Endothelial cell of umbilical vein (primary cell): ENCODE data around the gene TLCD4. TPM values are rescaled to one million over a fixed set of nuclear protein-coding genes. Genes with fewer than 3 reads are reported as not detected.

Experiments
- BruUV-seq: library from RNA; stranded (reverse); fragments of 400-500 nt; replicated peaks from 2 replicates; lab custom pipeline; 2021; lab: Mats Ljungman, UMichigan
- CTCF ChIA-PET: fragments of 300-600, 350-600 bp; sonication (Branson Sonifier 250); formaldehyde crosslinking; loops from one replicate; lab custom pipeline; 2021; ENCODE audit warnings: antibody characterized with exemption, inconsistent platforms; lab: Charles Lee
- POLR2A ChIA-PET: fragments of 300-600, 350-600 bp; sonication (Branson Sonifier 250); formaldehyde crosslinking; loops from one replicate; lab custom pipeline; 2021; ENCODE audit warnings: antibody characterized with exemption, inconsistent platforms; lab: Charles Lee
- DNase-seq: peaks from one replicate; pipeline ENCODE4 v3.0.0-alpha.2; 2011; ENCODE audit warnings: low read depth, low spot score
- FAIRE-seq: peaks from 2 replicates; lab custom pipeline; 2011; peaks lifted over from hg19 to GRCh38; lab: Jason Lieb, UNC
- H2AFZ ChIP-seq: 2 replicates; pipeline ENCODE4 v1.6.0; 2012; ENCODE audit warnings: low read depth, low read length, control low read depth, inconsistent platforms
- H3K27ac ChIP-seq: 2 replicates; pipeline ENCODE4 v1.5.1; 2011; ENCODE audit warnings: low read depth, mild to moderate bottlenecking, control low read depth, low read length, moderate library complexity; ENCODE audit not compliant: insufficient read depth
- H3K27me3 ChIP-seq, 2 experiments: 2 replicates each; pipeline versions ENCODE4 v1.6.0 to v1.6.1; 2011; ENCODE audit warnings: low read length in 2 of 2, mixed read lengths in 1 of 2; ENCODE audit not compliant: control insufficient read depth in 2 of 2, insufficient read depth in 2 of 2
- H3K36me3 ChIP-seq, 2 experiments: 2 replicates in 1 of 2; 3 replicates in 1 of 2; pipeline ENCODE4 v1.5.1; 2011; ENCODE audit warnings: low read length in 2 of 2, mild to moderate bottlenecking in 1 of 2, moderate library complexity in 1 of 2; ENCODE audit not compliant: control insufficient read depth in 2 of 2, insufficient read depth in 2 of 2; ENCODE audit errors: extremely low read depth in 1 of 2
- H3K4me1 ChIP-seq: 3 replicates; pipeline ENCODE4 v1.5.1; 2011; ENCODE audit warnings: mild to moderate bottlenecking, low read length; ENCODE audit not compliant: control insufficient read depth, insufficient read depth; ENCODE audit errors: extremely low read depth
- H3K4me2 ChIP-seq: 2 replicates; pipeline ENCODE4 v1.6.1; 2011; ENCODE audit warnings: low read length, control low read depth, mixed read lengths; ENCODE audit not compliant: insufficient read depth
- H3K4me3 ChIP-seq, 3 experiments: fragments of 200-600 bp in 1 of 3; sonication (generic), shearing (Covaris generic) in 1 of 3; replicated peaks in 1 of 3; 2 replicates each; pipeline ENCODE4 v1.5.1; 2011 to 2016; ENCODE audit warnings: control low read depth in 3 of 3, low read length in 3 of 3, mild to moderate bottlenecking in 2 of 3, inconsistent platforms in 1 of 3, low read depth in 1 of 3, moderate library complexity in 1 of 3; ENCODE audit not compliant: insufficient read depth in 1 of 3
- H3K79me2 ChIP-seq: 2 replicates; pipeline ENCODE4 v1.6.0; 2012; ENCODE audit warnings: low read length, inconsistent platforms; ENCODE audit not compliant: control insufficient read depth, insufficient read depth
- H3K9ac ChIP-seq: replicated peaks from 2 replicates; pipeline ENCODE3; 2011; ENCODE audit warnings: low read length, control low read depth; ENCODE audit not compliant: insufficient read depth; ENCODE audit errors: extremely low read depth
- H3K9me1 ChIP-seq: replicated peaks from 3 replicates; pipeline ENCODE4 v1.6.0; 2011; ENCODE audit warnings: mild to moderate bottlenecking, low read length; ENCODE audit not compliant: control insufficient read depth, insufficient read depth; ENCODE audit errors: extremely low read depth
- H3K9me3 ChIP-seq: replicated peaks from 2 replicates; pipeline ENCODE4 v1.5.1; 2012; ENCODE audit warnings: low read length, inconsistent platforms; ENCODE audit not compliant: control insufficient read depth, insufficient read depth
- H4K20me1 ChIP-seq: replicated peaks from 2 replicates; pipeline ENCODE3; 2011; ENCODE audit warnings: mild to moderate bottlenecking, low read length; ENCODE audit not compliant: control insufficient read depth, insufficient read depth; ENCODE audit errors: extremely low read depth
- EZH2 ChIP-seq: IDR thresholded peaks from 2 replicates; pipeline ENCODE4 v1.6.1; 2012; ENCODE audit warnings: borderline replicate concordance, low read depth, mild to moderate bottlenecking, moderate library complexity, low read length, inconsistent platforms; ENCODE audit not compliant: severe bottlenecking
- FOS ChIP-seq: IDR thresholded peaks from 2 replicates; pipeline ENCODE4 v1.6.1; 2011; ENCODE audit warnings: mild to moderate bottlenecking, low read length, moderate library complexity, borderline replicate concordance; ENCODE audit not compliant: insufficient read depth
- GATA2 ChIP-seq: IDR thresholded peaks from 2 replicates; pipeline ENCODE4 v1.7.0; 2011; ENCODE audit warnings: low read depth, mild to moderate bottlenecking, moderate library complexity, mixed read lengths, low read length; ENCODE audit not compliant: insufficient read length, insufficient read depth
- JUN ChIP-seq: IDR thresholded peaks from 2 replicates; pipeline ENCODE4 v1.6.1; 2011; ENCODE audit warnings: borderline replicate concordance, low read depth; ENCODE audit not compliant: insufficient read length, insufficient read depth
- MYC ChIP-seq: IDR thresholded peaks from one replicate; pipeline ENCODE4 v1.6.1; 2011; ENCODE audit warnings: mild to moderate bottlenecking, low read depth, low read length
- POLR2A ChIP-seq: IDR thresholded peaks from 2 replicates; pipeline ENCODE4 v1.6.1; 2012; ENCODE audit warnings: low read depth, mild to moderate bottlenecking, control low read depth, low read length
- POLR2AphosphoS5 ChIP-seq: IDR thresholded peaks from 2 replicates; pipeline ENCODE4 v1.6.1; 2012; ENCODE audit warnings: low read depth, mild to moderate bottlenecking, control low read depth, low read length, moderate library complexity; ENCODE audit not compliant: insufficient read depth
- dilution Hi-C: fragments of 300-500 bp; cut with MboI; formaldehyde crosslinking; loops from one replicate; pipeline ENCODE4 v1.15.0; 2019; ENCODE audit warnings: low sequenced_read_pairs; ENCODE audit not compliant: extremely low pct_ligation_motif_present
- intact Hi-C: fragments of 100-400 bp; cut with micrococcal nuclease; formaldehyde crosslinking; loops from one replicate; pipeline ENCODE4 v1.10.0; 2022
- polyA plus RNA-seq, 4 experiments: library from polyadenylated mRNA; depleted of rRNA in 3 of 4; stranded (reverse) in 3 of 4; unstranded in 1 of 4; fragments of >200 nt; gene quantifications; 2 replicates each; pipeline versions ENCODE4 v1.2.1 to v1.2.3, GENCODE V29; 2011 to 2012; ENCODE audit warnings: missing spikeins in 1 of 4
- total RNA-seq: library from RNA; stranded (reverse); gene quantifications from 2 replicates; pipeline ENCODE4 v1.2.3, GENCODE V29; 2021
- TF ChIP-seq, protein P1 (sequence below), 2 donors: IDR thresholded peaks; 1 replicate in 1 of 2; 2 replicates in 1 of 2; pipeline ENCODE4 v1.5.1; 2011; ENCODE audit warnings: low read length in 2 of 2, mild to moderate bottlenecking in 2 of 2, moderate library complexity in 2 of 2, control low read depth in 1 of 2, inconsistent platforms in 1 of 2, low read depth in 1 of 2; ENCODE audit not compliant: insufficient read depth in 1 of 2; ENCODE audit errors: extremely low read depth in 1 of 2
- TF ChIP-seq, protein P2 (sequence below): IDR thresholded peaks from 2 replicates; pipeline ENCODE4 v1.6.1; 2011; ENCODE audit not compliant: insufficient read depth, insufficient read length

Gene TLCD4
- total and polyA plus RNA-seq, 2 donors (not counting 3 experiments of a cell fraction or from before 2014, with no cell fraction given), result 0.11 to 0.51 TPM

DNA sequence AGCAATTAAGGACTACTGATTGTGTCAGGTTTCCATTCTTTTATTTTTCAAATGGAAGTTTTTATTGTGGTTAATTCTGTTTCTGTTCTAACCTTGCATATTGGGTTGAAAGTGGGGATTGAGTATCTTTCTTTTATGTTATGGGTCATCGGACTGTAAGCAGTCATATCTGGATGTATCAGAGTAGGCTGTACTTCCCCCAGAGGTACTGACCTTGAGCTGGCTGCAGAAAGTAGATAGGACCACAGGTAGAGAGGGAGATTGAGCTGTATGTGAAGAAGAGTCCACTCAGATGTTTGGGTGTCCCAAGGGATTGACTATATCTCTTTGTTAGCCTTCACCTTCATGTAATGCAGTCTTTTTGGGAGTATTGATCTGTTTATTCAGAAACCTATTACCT, 23.9 kb upstream of the TLCD4 start:
- H3K27ac ChIP-seq, result no peak overlapping the region
- TF ChIP-seq FOS, result no peak
- no peak for TF ChIP-seq EZH2
- no peak for TF ChIP-seq POLR2A
- TF ChIP-seq, protein P1, sequence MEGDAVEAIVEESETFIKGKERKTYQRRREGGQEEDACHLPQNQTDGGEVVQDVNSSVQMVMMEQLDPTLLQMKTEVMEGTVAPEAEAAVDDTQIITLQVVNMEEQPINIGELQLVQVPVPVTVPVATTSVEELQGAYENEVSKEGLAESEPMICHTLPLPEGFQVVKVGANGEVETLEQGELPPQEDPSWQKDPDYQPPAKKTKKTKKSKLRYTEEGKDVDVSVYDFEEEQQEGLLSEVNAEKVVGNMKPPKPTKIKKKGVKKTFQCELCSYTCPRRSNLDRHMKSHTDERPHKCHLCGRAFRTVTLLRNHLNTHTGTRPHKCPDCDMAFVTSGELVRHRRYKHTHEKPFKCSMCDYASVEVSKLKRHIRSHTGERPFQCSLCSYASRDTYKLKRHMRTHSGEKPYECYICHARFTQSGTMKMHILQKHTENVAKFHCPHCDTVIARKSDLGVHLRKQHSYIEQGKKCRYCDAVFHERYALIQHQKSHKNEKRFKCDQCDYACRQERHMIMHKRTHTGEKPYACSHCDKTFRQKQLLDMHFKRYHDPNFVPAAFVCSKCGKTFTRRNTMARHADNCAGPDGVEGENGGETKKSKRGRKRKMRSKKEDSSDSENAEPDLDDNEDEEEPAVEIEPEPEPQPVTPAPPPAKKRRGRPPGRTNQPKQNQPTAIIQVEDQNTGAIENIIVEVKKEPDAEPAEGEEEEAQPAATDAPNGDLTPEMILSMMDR (IDR thresholded peaks at IDR 0.05; ENCODE audit: extremely low read depth in 1 of 2, insufficient read depth in 1 of 2, low read depth in 1 of 2, low read length in 2 of 2), result no peak
- TF ChIP-seq JUN, result no peak
- TF ChIP-seq, protein P2, sequence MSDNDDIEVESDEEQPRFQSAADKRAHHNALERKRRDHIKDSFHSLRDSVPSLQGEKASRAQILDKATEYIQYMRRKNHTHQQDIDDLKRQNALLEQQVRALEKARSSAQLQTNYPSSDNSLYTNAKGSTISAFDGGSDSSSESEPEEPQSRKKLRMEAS, result no peak
- no peak for TF ChIP-seq MYC
- no peak for TF ChIP-seq POLR2AphosphoS5
- TF ChIP-seq GATA2, result no peak
- H4K20me1 ChIP-seq, result no peaks in the 10 kb centered on the region
- no peak overlapping the region for H3K4me2 ChIP-seq
- no peaks in the 10 kb centered on the region for H3K9me1 ChIP-seq
- POLR2A ChIA-PET, result no interaction called here
- dilution Hi-C loops, result no loop called here
- no peak overlapping the region for H3K4me3 ChIP-seq
- H3K79me2 ChIP-seq, result no peaks in the 10 kb centered on the region
- no peaks in the 10 kb centered on the region for H3K9me3 ChIP-seq
- H3K4me1 ChIP-seq, result no peaks in the 10 kb centered on the region
- intact Hi-C loops, result no loop called here
- FAIRE-seq (no peak), DNase-seq (no peak)
- CTCF ChIA-PET, result no interaction called here
- BruUV-seq, result no TSS peak
- H3K9ac ChIP-seq, result no peak overlapping the region
- no peak overlapping the region for H2AFZ ChIP-seq
- no peaks in the 10 kb centered on the region for H3K36me3 ChIP-seq
- peaks cover 0 to 5% of the 10 kb centered on the region in 2 experiments for H3K27me3 ChIP-seq
